ENCODE data around the gene SFRP5.
A peak's percentile ranks its signal among the peaks of the same experiment; 100 is the strongest.

SFRP5 gene

GRCh38 chr10:97771913-97772823 is at the start of gene SFRP5:
SFRP5 (minus strand) TSS chr10:97771999; CDS start chr10:97771833, 166 bp downstream.
- DNase-seq, result no peak

- DNase-seq, result no peak
These were observed 48.4 kb upstream of the SFRP5 start for GRCh38 chr10:97820096-97820704.

- no peak for DNase-seq
These were observed 46.8 kb upstream of the SFRP5 start for GRCh38 chr10:97818572-97818971.

- no peak for DNase-seq
These were observed 44.8 kb upstream of the SFRP5 start for GRCh38 chr10:97816609-97817008.

GRCh38 chr10:97814996-97815395 is 43.2 kb upstream of the SFRP5 start:
- no peak for DNase-seq

GRCh38 chr10:97813311-97813710 is 41.5 kb upstream of the SFRP5 start:
- no peak for DNase-seq

GRCh38 chr10:97812696-97813095 is 40.9 kb upstream of the SFRP5 start:
- no peak for DNase-seq

- no peak for DNase-seq
These were observed 40.2 kb upstream of the SFRP5 start for GRCh38 chr10:97811958-97812357.

GRCh38 chr10:97810446-97810845 is 38.6 kb upstream of the SFRP5 start:
- no peak for DNase-seq

- DNase-seq, result no peak
These were observed 34.1 kb upstream of the SFRP5 start for GRCh38 chr10:97805949-97806348.

- DNase-seq, result no peak
These were observed 33.5 kb upstream of the SFRP5 start for GRCh38 chr10:97805096-97805884.

GRCh38 chr10:97801422-97801821 is 29.6 kb upstream of the SFRP5 start:
- DNase-seq, result no peak

GRCh38 chr10:97800474-97800873 is 28.7 kb upstream of the SFRP5 start:
- DNase-seq, result no peak

- no peak for DNase-seq
These were observed 27.3 kb upstream of the SFRP5 start for GRCh38 chr10:97798958-97799610.

- DNase-seq, result no peak
These were observed 24.9 kb upstream of the SFRP5 start for GRCh38 chr10:97796651-97797050.

GRCh38 chr10:97795886-97796285 is 24.1 kb upstream of the SFRP5 start:
- no peak for DNase-seq

GRCh38 chr10:97791824-97792721 is 20.3 kb upstream of the SFRP5 start:
- DNase-seq, result peak; percentile 59

GRCh38 chr10:97789770-97790397 is 18.1 kb upstream of the SFRP5 start:
- DNase-seq, result no peak

- no peak for DNase-seq
These were observed 17.0 kb upstream of the SFRP5 start for GRCh38 chr10:97788552-97789442.

- no peak for DNase-seq
These were observed 13.9 kb upstream of the SFRP5 start for GRCh38 chr10:97785731-97786130.

Measured in stimulated activated naive CD4-positive, alpha-beta T cell treated with Interleukin-2 at 50 U/mL for 16 hours (primary cell).